T-helper 1 cell treated with Interleukin-12 subunit alpha and Interleukin-12 subunit beta and Interleukin-4 antibody, amounts not matched to agents 30 μg/mL and 1 μg/mL, for 36 hours (primary cell): ENCODE results near the gene SPATC1L.

Source experiments
- H3K27ac Mint-ChIP-seq: one replicate; pipeline ENCODE4 v1.8.0; 2021; ENCODE audit warnings: mild to moderate bottlenecking, mixed read lengths
- H3K27me3 Mint-ChIP-seq: one replicate; pipeline ENCODE4 v1.8.0; 2021; ENCODE audit warnings: low read depth, mixed read lengths
- H3K36me3 Mint-ChIP-seq: one replicate; pipeline ENCODE4 v1.8.0; 2021; ENCODE audit warnings: low read depth, mixed read lengths
- H3K4me1 Mint-ChIP-seq: one replicate; pipeline ENCODE4 v1.8.0; 2021; ENCODE audit warnings: low read depth, mixed read lengths
- H3K4me3 Mint-ChIP-seq: one replicate; pipeline ENCODE4 v1.8.0; 2021; ENCODE audit warnings: mild to moderate bottlenecking, moderate library complexity, mixed read lengths
- H3K9me3 Mint-ChIP-seq: one replicate; pipeline ENCODE4 v1.8.0; 2021; ENCODE audit warnings: mixed read lengths

Gene SPATC1L

GRCh38 chr21:46195595-46196195 lies 11.4 kb upstream of the SPATC1L start:
- Mint-ChIP-seq H3K27me3 (no peaks in the 10 kb centered on the region), H3K4me3 (no peak overlapping the region), H3K4me1 (peaks cover 3% of the 10 kb centered on the region), H3K27ac (no peak overlapping the region), H3K9me3 (no peaks in the 10 kb centered on the region), H3K36me3 (peaks cover 43% of the 10 kb centered on the region)

- Mint-ChIP-seq H3K4me1 (peaks cover 3% of the 10 kb centered on the region), H3K36me3 (peaks cover 35% of the 10 kb centered on the region), H3K27ac (no peak overlapping the region), H3K4me3 (no peak overlapping the region), H3K27me3 (no peaks in the 10 kb centered on the region), H3K9me3 (no peaks in the 10 kb centered on the region)
Measured at GRCh38 chr21:46194374-46195334, 10.4 kb upstream of the SPATC1L start.

- Mint-ChIP-seq H3K4me1 (peaks cover under 1% of the 10 kb centered on the region), H3K36me3 (peaks cover 28% of the 10 kb centered on the region), H3K27ac (no peak overlapping the region), H3K4me3 (no peak overlapping the region), H3K27me3 (no peaks in the 10 kb centered on the region), H3K9me3 (no peaks in the 10 kb centered on the region)
Measured at GRCh38 chr21:46193829-46194373, 9.6 kb upstream of the SPATC1L start.

- no peaks in the 10 kb centered on the region for H3K9me3 Mint-ChIP-seq
- H3K4me1 Mint-ChIP-seq = no peaks in the 10 kb centered on the region
- no peaks in the 10 kb centered on the region for H3K27me3 Mint-ChIP-seq
- no peak overlapping the region for H3K27ac Mint-ChIP-seq
- peaks cover 18% of the 10 kb centered on the region for H3K36me3 Mint-ChIP-seq
- H3K4me3 Mint-ChIP-seq = no peak overlapping the region
Measured at GRCh38 chr21:46191686-46192575, 7.7 kb upstream of the SPATC1L start.

- no peak overlapping the region for H3K4me3 Mint-ChIP-seq
- no peaks in the 10 kb centered on the region for H3K27me3 Mint-ChIP-seq
Measured at GRCh38 chr21:46191257-46191685, 7.0 kb upstream of the SPATC1L start.

GRCh38 chr21:46190491-46191131 lies 6.4 kb upstream of the SPATC1L start:
- Mint-ChIP-seq H3K4me3 (no peak overlapping the region), H3K9me3 (no peaks in the 10 kb centered on the region), H3K27me3 (no peaks in the 10 kb centered on the region), H3K4me1 (no peaks in the 10 kb centered on the region), H3K27ac (no peak overlapping the region), H3K36me3 (peaks cover 17% of the 10 kb centered on the region)

More at GRCh38 chr21:46191257-46191685, 7.0 kb upstream of the SPATC1L start:
- Mint-ChIP-seq H3K36me3 (peaks cover 17% of the 10 kb centered on the region), H3K27ac (no peak overlapping the region), H3K4me1 (no peaks in the 10 kb centered on the region), H3K9me3 (no peaks in the 10 kb centered on the region)

- H3K27ac Mint-ChIP-seq = no peak overlapping the region
- peaks cover 14% of the 10 kb centered on the region for H3K36me3 Mint-ChIP-seq
- H3K4me1 Mint-ChIP-seq = peaks cover 3% of the 10 kb centered on the region
- H3K27me3 Mint-ChIP-seq = no peaks in the 10 kb centered on the region
- no peaks in the 10 kb centered on the region for H3K9me3 Mint-ChIP-seq
- H3K4me3 Mint-ChIP-seq = no peak overlapping the region
Measured at GRCh38 chr21:46189959-46190490, 5.8 kb upstream of the SPATC1L start.

- Mint-ChIP-seq H3K4me3 (no peak overlapping the region), H3K36me3 (peaks cover 11% of the 10 kb centered on the region), H3K27me3 (no peaks in the 10 kb centered on the region), H3K27ac (no peak overlapping the region), H3K9me3 (no peaks in the 10 kb centered on the region), H3K4me1 (peaks cover 4% of the 10 kb centered on the region)
Measured at GRCh38 chr21:46189213-46189958, 5.1 kb upstream of the SPATC1L start.

- Mint-ChIP-seq H3K4me1 (peaks cover 4% of the 10 kb centered on the region), H3K36me3 (peaks cover 3% of the 10 kb centered on the region), H3K27ac (no peak overlapping the region), H3K4me3 (no peak overlapping the region), H3K9me3 (no peaks in the 10 kb centered on the region), H3K27me3 (no peaks in the 10 kb centered on the region)
Measured at GRCh38 chr21:46188226-46189212, 4.3 kb upstream of the SPATC1L start.

GRCh38 chr21:46187814-46188213 lies 3.6 kb upstream of the SPATC1L start:
- Mint-ChIP-seq H3K36me3 (no peaks in the 10 kb centered on the region), H3K27ac (no peak overlapping the region), H3K27me3 (no peaks in the 10 kb centered on the region), H3K4me3 (no peak overlapping the region), H3K9me3 (no peaks in the 10 kb centered on the region), H3K4me1 (peaks cover 6% of the 10 kb centered on the region)

GRCh38 chr21:46187261-46187660 lies 3.0 kb upstream of the SPATC1L start:
- Mint-ChIP-seq H3K27me3 (no peaks in the 10 kb centered on the region), H3K27ac (no peak overlapping the region), H3K4me1 (peaks cover 6% of the 10 kb centered on the region), H3K36me3 (no peaks in the 10 kb centered on the region), H3K4me3 (no peak overlapping the region), H3K9me3 (no peaks in the 10 kb centered on the region)

GRCh38 chr21:46185716-46186115 lies 1.5 kb upstream of the SPATC1L start:
- Mint-ChIP-seq H3K9me3 (no peaks in the 10 kb centered on the region), H3K27me3 (no peaks in the 10 kb centered on the region), H3K27ac (no peak overlapping the region), H3K36me3 (no peaks in the 10 kb centered on the region), H3K4me3 (peak overlapping the region; percentile 34), H3K4me1 (peaks cover 6% of the 10 kb centered on the region)
